ENCODE results near the gene AKAP13. TPM values are rescaled to one million over a fixed set of nuclear protein-coding genes. Genes with fewer than 3 reads are reported as not detected.

AKAP13 gene
- total and polyA plus RNA-seq, 3 donors from 2014 or later = 79.5 to 207 (median 187) TPM

DNA sequence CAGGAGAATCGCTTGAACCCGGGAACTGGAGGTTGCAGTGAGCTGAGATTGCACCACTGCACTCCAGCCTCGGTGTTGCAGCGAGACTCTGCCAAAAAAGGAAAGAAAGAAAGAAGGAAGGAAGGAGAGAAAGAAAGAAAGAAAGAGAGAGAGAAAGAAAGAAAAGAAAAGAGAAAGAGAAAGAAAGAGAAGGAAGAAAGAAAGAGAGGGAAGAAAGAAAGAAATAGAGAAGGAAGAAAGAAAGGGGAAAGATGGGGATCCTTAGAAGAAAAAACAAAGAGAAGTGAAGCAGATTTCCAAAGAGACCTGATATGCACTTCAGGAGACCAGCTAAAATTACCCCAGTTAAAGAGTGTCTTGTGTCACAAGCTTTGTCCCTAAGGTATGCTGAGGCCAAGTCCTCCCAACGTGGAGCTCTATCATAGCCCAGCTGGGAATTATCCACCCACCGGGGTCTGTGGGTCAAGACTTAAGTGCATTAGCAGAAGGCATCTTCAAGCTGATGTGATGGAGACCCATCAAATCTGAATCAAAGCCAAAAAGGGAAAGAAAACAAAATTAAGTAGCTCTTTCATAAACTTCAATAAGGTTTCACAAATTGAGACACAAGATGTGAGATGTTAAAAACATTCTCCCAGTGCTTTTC, 17.8 kb upstream of the AKAP13 start:
- no peak for TF ChIP-seq POLR2A (IDR thresholded peaks at IDR 0.05)
- TF ChIP-seq, protein P1, sequence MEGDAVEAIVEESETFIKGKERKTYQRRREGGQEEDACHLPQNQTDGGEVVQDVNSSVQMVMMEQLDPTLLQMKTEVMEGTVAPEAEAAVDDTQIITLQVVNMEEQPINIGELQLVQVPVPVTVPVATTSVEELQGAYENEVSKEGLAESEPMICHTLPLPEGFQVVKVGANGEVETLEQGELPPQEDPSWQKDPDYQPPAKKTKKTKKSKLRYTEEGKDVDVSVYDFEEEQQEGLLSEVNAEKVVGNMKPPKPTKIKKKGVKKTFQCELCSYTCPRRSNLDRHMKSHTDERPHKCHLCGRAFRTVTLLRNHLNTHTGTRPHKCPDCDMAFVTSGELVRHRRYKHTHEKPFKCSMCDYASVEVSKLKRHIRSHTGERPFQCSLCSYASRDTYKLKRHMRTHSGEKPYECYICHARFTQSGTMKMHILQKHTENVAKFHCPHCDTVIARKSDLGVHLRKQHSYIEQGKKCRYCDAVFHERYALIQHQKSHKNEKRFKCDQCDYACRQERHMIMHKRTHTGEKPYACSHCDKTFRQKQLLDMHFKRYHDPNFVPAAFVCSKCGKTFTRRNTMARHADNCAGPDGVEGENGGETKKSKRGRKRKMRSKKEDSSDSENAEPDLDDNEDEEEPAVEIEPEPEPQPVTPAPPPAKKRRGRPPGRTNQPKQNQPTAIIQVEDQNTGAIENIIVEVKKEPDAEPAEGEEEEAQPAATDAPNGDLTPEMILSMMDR (IDR thresholded peaks at IDR 0.05) = no peak
- intact Hi-C loops (cut with DNase I; ENCODE audit: low total_unique reads) = no loop called here
- Histone ChIP-seq H3K4me3 (no peak overlapping the region), H3K36me3 (ENCODE audit: low read depth, missing control alignments) (no peaks in the 10 kb centered on the region), H3K9me3 (no peaks in the 10 kb centered on the region), H3K4me1 (no peaks in the 10 kb centered on the region), H3K27me3 (no peaks in the 10 kb centered on the region), H3K27ac (no peak overlapping the region)
- DNase-seq = no peak
- WGBS, 2 donors = 91 to 92% methylated on average over 6 of the region's 6 CpGs

DNA sequence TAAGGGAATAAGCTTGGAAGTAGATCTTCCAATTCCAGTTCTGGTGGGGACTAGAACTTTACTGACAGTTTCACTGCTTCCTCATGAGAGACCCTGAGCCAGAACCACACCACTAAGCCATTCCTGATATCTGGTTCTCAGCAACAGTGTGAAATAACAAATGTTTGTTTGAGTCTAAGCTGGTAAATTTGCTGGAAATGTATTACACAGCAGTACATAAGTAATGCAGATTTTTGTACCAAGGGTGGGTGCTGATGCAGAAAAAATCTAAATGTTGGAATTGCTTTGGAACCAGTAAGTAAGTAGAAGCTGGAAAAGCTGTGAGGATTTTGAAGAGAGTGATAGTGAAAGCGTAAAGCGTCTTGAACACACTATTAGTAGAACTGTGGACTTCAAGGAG, 14.4 kb upstream of the AKAP13 start:
- intact Hi-C loops (cut with DNase I; ENCODE audit: low total_unique reads) = no loop called here
- WGBS, 2 donors = 88 to 94% methylated on average over 2 of the region's 2 CpGs
- H3K36me3 ChIP-seq (ENCODE audit: low read depth, missing control alignments) = no peaks in the 10 kb centered on the region
- H3K27ac ChIP-seq = no peak overlapping the region
- H3K4me3 ChIP-seq = no peak overlapping the region
- H3K27me3 ChIP-seq = no peaks in the 10 kb centered on the region
- no peaks in the 10 kb centered on the region for H3K4me1 ChIP-seq
- no peak for DNase-seq
- TF ChIP-seq, protein P1 (IDR thresholded peaks at IDR 0.05) = no peak
- TF ChIP-seq POLR2A (IDR thresholded peaks at IDR 0.05) = no peak
- H3K9me3 ChIP-seq = no peaks in the 10 kb centered on the region

DNA sequence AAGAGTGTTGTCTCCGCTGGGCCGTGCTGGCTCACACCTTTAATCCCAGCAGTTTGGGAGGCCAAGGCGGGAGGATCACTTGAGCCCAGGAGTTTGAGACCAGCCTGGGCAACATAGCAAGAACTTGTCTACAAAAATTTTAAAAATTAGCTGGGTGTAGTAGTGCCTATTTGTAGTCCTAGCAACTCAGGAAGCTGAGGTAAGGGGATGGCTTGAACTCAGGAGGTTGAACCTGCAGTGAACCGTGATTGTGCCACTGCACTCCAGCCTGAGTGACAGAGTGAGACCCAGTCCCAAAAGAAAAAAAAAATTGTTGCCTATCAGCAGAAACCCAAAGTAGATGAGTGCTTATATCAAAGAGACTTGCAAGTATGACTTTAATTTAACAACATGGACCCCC, 12.7 kb upstream of the AKAP13 start:
- Histone ChIP-seq H3K27ac (no peak overlapping the region), H3K36me3 (ENCODE audit: low read depth, missing control alignments) (no peaks in the 10 kb centered on the region), H3K9me3 (no peaks in the 10 kb centered on the region), H3K4me3 (no peak overlapping the region), H3K27me3 (no peaks in the 10 kb centered on the region), H3K4me1 (no peaks in the 10 kb centered on the region)
- DNase-seq = no peak
- intact Hi-C loops (cut with DNase I; ENCODE audit: low total_unique reads) = no loop called here
- TF ChIP-seq, protein P1 (IDR thresholded peaks at IDR 0.05) = no peak
- no peak for TF ChIP-seq POLR2A (IDR thresholded peaks at IDR 0.05)
- 68 to 93% methylated on average over 4 of the region's 4 CpGs for WGBS, 2 donors

DNA sequence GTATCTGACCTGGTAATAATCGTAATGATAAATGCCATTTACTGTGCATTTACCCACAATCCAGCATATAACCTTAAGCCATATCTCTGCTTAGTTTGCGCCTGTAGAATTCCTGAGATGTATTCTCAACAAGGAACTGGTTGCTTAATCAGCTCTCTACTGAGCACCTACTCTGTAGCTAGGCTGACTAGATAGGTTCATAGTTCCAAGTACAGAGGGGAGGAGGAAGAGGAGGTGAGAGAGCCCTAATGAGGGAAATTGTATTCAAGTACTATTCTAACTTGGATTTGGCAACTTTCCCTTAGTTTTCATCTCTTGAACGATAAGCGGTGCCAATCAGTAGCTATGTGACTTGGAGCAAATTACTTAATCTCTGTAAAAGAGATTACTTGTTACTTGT, 5.6 kb upstream of the AKAP13 start:
- no peak for TF ChIP-seq POLR2A (IDR thresholded peaks at IDR 0.05)
- TF ChIP-seq, protein P1 (IDR thresholded peaks at IDR 0.05) = no peak
- Histone ChIP-seq H3K36me3 (ENCODE audit: low read depth, missing control alignments) (no peaks in the 10 kb centered on the region), H3K4me1 (no peaks in the 10 kb centered on the region), H3K4me3 (no peak overlapping the region), H3K27ac (no peak overlapping the region), H3K27me3 (no peaks in the 10 kb centered on the region), H3K9me3 (no peaks in the 10 kb centered on the region)
- intact Hi-C loops (cut with DNase I; ENCODE audit: low total_unique reads) = no loop called here
- DNase-seq = no peak
- 77 to 81% methylated on average over 4 of the region's 4 CpGs for WGBS, 2 donors

DNA sequence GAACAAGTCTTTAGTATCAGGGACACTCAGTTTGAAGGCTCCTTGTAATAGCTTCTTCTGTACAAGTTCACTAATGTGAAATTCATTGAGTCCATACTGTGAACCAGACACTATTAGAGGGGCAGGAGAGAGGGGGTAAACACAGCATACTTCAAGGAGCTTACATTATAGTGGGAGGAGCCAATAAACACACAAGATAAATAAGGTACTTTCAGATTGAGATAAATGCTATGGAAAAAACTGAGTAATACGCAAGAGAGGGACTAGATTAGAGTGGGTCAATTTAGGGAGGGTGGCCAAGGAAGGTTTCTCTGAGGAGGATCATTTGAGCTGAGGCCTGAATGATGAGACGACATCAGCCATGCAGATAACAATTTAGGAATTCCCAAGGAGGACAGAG, 3.1 kb upstream of the AKAP13 start:
- no peak overlapping the region for H3K4me3 ChIP-seq
- no peak for DNase-seq
- H3K9me3 ChIP-seq = no peaks in the 10 kb centered on the region
- intact Hi-C loops (cut with DNase I; ENCODE audit: low total_unique reads) = no loop called here
- no peaks in the 10 kb centered on the region for H3K27me3 ChIP-seq
- H3K27ac ChIP-seq = no peak overlapping the region
- H3K36me3 ChIP-seq (ENCODE audit: low read depth, missing control alignments) = no peaks in the 10 kb centered on the region
- TF ChIP-seq POLR2A (IDR thresholded peaks at IDR 0.05) = no peak
- TF ChIP-seq, protein P1 (IDR thresholded peaks at IDR 0.05) = no peak
- peaks cover 4% of the 10 kb centered on the region for H3K4me1 ChIP-seq
- 90 to 100% methylated on average over 2 of the region's 2 CpGs for WGBS, 2 donors

All from testis (tissue), 3 donors.